Thoracic aorta (tissue), 2 donors: ENCODE data around the gene TP53RK. TPM values are rescaled to one million over a fixed set of nuclear protein-coding genes. Genes with fewer than 3 reads are reported as not detected.

Source experiments
- ATAC-seq: fragments of 150-250 bp; one replicate; pipeline ENCODE4 v1.8.0; 2017; ENCODE audit warnings: low read depth; ENCODE audit not compliant: insufficient number of reproducible peaks, low FRiP score
- DNase-seq: peaks from one replicate; pipeline ENCODE4 v3.0.0-alpha.2; 2020; ENCODE audit warnings: low spot score
- H3K27ac ChIP-seq, 2 donors: fragments of 200-600 bp; sonication (generic); 1 replicate in 1 of 2; 2 replicates in 1 of 2; pipeline ENCODE4 v1.5.1; 2016; ENCODE audit warnings: mild to moderate bottlenecking in 2 of 2, moderate library complexity in 2 of 2
- H3K27me3 ChIP-seq: fragments of 200-600 bp; sonication (generic); replicated peaks from 2 replicates; pipeline ENCODE4 v1.6.0; 2016; ENCODE audit warnings: mild to moderate bottlenecking; ENCODE audit not compliant: insufficient read depth
- H3K36me3 ChIP-seq: fragments of 200-600 bp; sonication (generic); one replicate; pipeline ENCODE4 v1.5.1; 2016
- H3K4me1 ChIP-seq, 2 donors: fragments of 200-600 bp; sonication (generic); 1 replicate in 1 of 2; 2 replicates in 1 of 2; pipeline versions ENCODE4 v1.5.1 to v1.6.0; 2016; ENCODE audit warnings: low read depth in 2 of 2, mild to moderate bottlenecking in 1 of 2; ENCODE audit not compliant: control insufficient read depth in 1 of 2
- H3K4me3 ChIP-seq: fragments of 200-600 bp; sonication (generic); 2 replicates; pipeline ENCODE4 v1.5.1; 2016; ENCODE audit warnings: mild to moderate bottlenecking
- H3K9me3 ChIP-seq: fragments of 200-600 bp; sonication (generic); 2 replicates; pipeline ENCODE4 v1.5.1; 2016
- total RNA-seq, 2 donors: library from RNA; depleted of rRNA; stranded (reverse); fragments of >200 nt; gene quantifications; one replicate each; pipeline versions ENCODE4 v1.1.0 to v1.2.3, GENCODE V29; 2016
- TF ChIP-seq, protein P1 (sequence below): fragments of 200-600 bp; sonication (generic); IDR thresholded peaks from one replicate; pipeline ENCODE4 v1.5.1; 2019; ENCODE audit warnings: antibody characterized with exemption

Gene TP53RK
- total RNA-seq, 2 donors from 2014 or later, result 19.3 to 19.9 TPM

GRCh38 chr20:46649650-46649949, 39.6 kb downstream of the TP53RK start:
- TF ChIP-seq, protein P1, sequence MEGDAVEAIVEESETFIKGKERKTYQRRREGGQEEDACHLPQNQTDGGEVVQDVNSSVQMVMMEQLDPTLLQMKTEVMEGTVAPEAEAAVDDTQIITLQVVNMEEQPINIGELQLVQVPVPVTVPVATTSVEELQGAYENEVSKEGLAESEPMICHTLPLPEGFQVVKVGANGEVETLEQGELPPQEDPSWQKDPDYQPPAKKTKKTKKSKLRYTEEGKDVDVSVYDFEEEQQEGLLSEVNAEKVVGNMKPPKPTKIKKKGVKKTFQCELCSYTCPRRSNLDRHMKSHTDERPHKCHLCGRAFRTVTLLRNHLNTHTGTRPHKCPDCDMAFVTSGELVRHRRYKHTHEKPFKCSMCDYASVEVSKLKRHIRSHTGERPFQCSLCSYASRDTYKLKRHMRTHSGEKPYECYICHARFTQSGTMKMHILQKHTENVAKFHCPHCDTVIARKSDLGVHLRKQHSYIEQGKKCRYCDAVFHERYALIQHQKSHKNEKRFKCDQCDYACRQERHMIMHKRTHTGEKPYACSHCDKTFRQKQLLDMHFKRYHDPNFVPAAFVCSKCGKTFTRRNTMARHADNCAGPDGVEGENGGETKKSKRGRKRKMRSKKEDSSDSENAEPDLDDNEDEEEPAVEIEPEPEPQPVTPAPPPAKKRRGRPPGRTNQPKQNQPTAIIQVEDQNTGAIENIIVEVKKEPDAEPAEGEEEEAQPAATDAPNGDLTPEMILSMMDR, result no peak
- Histone ChIP-seq H3K4me3 (no peak overlapping the region), H3K27ac (no peak overlapping the region), H3K36me3 (no peaks in the 10 kb centered on the region), H3K4me1 (peaks cover 0 to 19% of the 10 kb centered on the region in 2 donors), H3K27me3 (peaks cover 3% of the 10 kb centered on the region), H3K9me3 (no peaks in the 10 kb centered on the region)
- DNase-seq (no peak), ATAC-seq (no peak)

GRCh38 chr20:46648903-46649649, 40.2 kb downstream of the TP53RK start:
- DNase-seq (no peak), ATAC-seq (no peak)
- Histone ChIP-seq H3K27ac (no peak overlapping the region), H3K36me3 (no peaks in the 10 kb centered on the region), H3K9me3 (no peaks in the 10 kb centered on the region), H3K27me3 (peaks cover 3% of the 10 kb centered on the region), H3K4me1 (peaks cover 0 to 19% of the 10 kb centered on the region in 2 donors), H3K4me3 (no peak overlapping the region)
- TF ChIP-seq, protein P1, result no peak

DNA sequence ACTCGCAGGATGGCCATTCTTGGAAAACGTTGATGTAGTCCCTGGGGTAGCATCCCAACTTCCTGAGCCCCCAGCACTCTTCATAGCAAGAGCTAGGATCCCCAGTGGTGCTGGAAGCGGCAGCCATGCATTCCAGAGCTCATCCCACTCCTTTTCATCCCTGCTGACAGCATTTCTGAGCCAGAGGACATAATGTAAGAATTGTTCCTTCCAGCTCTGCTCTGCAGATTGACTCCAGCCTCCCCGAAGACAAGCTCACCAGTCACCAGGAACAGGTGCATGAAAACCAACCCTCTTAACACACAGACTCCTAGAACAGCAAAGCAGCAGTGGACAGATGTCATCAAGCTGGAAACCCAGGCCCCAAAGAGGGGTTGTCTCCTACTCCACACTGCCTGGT, 41.8 kb downstream of the TP53RK start:
- no peak for ATAC-seq

DNA sequence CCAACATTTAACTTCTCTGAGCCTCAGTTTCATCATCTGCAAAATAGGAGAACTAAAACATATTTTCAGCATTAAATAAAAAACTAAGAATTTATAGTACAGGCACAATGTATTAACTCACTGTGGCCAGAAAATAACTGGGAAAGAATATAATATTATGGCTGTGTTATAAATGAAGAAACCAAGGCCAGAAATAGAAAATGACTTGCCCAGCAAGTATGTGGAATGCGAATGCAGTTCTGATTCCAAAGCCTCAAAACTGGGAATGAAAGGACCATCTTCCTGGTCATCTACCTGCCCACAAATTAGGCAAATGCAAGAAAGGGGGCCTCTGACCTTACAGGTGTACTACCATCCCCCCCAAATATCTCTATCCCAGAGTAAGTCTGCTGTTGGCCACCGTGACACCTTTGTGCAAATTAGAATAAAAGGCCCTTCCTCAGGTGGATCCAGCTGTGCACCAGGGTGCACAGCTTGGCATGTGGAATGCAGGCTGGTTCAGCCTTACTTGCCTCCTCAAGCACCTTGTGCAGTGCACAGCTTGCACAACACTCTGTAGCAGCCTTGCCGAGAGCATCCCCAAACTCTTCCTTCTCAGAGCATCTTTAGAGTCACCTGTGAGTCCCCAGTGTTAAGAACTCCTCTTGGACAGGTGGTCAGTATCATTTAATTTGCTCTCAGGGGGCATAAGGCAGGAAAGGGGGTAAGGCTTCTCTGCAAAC, 42.4 kb downstream of the TP53RK start:
- TF ChIP-seq, protein P1, result no peak
- H3K27me3 ChIP-seq, result peaks cover 3% of the 10 kb centered on the region
- no peak overlapping the region for H3K27ac ChIP-seq
- DNase-seq (no peak), ATAC-seq (no peak)
- no peak overlapping the region for H3K4me3 ChIP-seq
- no peaks in the 10 kb centered on the region for H3K9me3 ChIP-seq
- no peaks in the 10 kb centered on the region for H3K36me3 ChIP-seq
- H3K4me1 ChIP-seq, result peaks cover 0 to 19% of the 10 kb centered on the region in 2 donors

More for the DNA sequence above, 41.8 kb downstream of the TP53RK start:
- TF ChIP-seq, protein P1, result no peak
- Histone ChIP-seq H3K4me3 (no peak overlapping the region), H3K36me3 (no peaks in the 10 kb centered on the region), H3K4me1 (peaks cover 0 to 19% of the 10 kb centered on the region in 2 donors), H3K27ac (no peak overlapping the region), H3K9me3 (no peaks in the 10 kb centered on the region), H3K27me3 (peaks cover 3% of the 10 kb centered on the region)
- DNase-seq, result no peak

DNA sequence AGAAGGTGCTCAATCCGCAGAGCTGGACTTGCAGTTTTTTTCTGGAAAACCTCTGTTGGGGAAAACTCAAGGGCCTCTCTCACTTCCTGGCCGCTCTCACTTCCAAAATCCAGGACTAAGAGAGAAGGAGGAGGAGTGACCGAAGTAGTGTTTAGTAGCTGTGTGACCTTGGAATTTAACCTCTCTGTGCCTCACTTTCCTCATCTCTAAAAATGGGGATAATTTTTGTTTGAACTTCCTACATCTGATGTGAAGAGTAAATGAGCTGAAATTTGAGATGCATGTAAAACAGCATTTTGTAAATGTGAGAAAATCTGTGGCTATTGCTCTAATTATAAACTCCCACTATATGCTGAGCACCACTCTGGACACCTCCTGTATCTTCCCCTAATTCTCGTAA, 43.1 kb downstream of the TP53RK start:
- ATAC-seq, result no peak
- Histone ChIP-seq H3K36me3 (no peaks in the 10 kb centered on the region), H3K27ac (no peak overlapping the region), H3K4me3 (no peak overlapping the region), H3K27me3 (no peaks in the 10 kb centered on the region), H3K9me3 (no peaks in the 10 kb centered on the region), H3K4me1 (peaks cover 0 to 14% of the 10 kb centered on the region in 2 donors)
- TF ChIP-seq, protein P1, result no peak
- no peak for DNase-seq
